NB4 (cell line): ENCODE results near the gene UNC13D.

Source experiments
- CTCF ChIP-seq: IDR thresholded peaks from one replicate; pipeline ENCODE4 v1.5.1; 2012; ENCODE audit warnings: low read depth, low read length
- MYC ChIP-seq: IDR thresholded peaks from 2 replicates; pipeline ENCODE4 v1.6.1; 2011; ENCODE audit warnings: low read depth, low read length
- POLR2A ChIP-seq: IDR thresholded peaks from 2 replicates; pipeline ENCODE4 v1.6.1; 2011; ENCODE audit warnings: mild to moderate bottlenecking; ENCODE audit not compliant: insufficient read length; ENCODE audit errors: extremely low read depth

- TF ChIP-seq CTCF (no peak), MYC (no peak), POLR2A (no peak)
Measured at GRCh38 chr17:75885431-75885830, 41.2 kb upstream of the UNC13D start.
